T1000 (cell line): ENCODE data around the gene EML6.

Experiments used
- DNase-seq: peaks from one replicate; lab custom pipeline; 2025; ENCODE audit warnings: mixed read lengths; lab: John Stamatoyannopoulos, UW

EML6 gene

DNA sequence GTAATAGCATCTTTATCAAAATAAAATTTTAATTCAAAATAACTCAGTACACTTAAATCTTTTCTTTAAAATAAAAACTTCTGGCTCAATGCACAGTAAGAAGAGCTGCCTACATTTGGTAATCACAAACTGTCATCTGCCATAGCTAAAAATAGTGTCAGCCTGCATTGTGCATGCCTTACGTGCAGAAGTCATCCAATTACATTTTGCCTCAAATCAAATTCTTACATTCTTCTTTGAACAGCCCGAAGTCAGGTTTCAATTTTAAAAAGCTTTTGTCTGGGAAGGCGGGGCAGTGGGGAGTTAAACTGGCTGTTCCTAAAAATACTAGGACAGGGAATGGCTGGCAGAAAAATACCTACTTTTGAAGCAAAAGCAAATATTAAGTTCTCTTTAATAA is 275.7 kb downstream of the EML6 start:
- no peak for DNase-seq

DNA sequence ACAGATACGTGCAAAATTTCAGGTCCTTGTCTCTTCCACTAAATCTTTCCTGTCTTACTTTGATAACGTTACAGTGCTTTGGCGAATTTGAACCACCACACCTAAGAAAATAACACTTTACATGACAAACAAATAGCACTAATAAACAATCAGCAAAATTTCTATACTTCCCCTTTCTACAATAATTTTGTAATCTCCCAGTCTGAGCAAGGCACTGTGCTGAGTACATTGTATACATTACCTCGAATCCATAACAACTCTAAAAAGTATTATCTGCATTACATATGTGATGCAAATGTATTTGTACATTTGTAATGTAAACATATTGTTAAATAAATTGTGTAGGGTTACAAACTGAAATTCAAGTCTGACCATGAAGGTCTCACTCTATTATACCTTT is 276.9 kb downstream of the EML6 start:
- DNase-seq, result no peak

DNA sequence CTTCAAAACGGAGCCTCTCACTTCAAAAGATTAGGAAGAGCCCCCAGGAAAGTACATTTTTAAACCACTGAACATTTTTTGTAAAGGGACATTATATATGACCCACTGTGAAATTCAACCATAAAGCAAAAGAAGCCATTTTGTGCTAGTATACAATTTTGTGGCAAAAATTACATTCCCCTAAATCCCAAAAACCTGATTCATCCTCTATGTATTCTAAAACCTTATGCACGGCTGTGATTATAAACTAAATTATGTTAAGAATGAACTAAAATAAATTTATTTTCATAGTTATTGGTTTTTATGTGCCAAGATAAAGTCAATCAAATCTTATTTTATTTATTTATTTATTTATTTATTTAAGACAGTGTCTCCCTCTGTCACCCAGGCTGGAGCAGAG is 278.3 kb downstream of the EML6 start:
- DNase-seq, result no peak

DNA sequence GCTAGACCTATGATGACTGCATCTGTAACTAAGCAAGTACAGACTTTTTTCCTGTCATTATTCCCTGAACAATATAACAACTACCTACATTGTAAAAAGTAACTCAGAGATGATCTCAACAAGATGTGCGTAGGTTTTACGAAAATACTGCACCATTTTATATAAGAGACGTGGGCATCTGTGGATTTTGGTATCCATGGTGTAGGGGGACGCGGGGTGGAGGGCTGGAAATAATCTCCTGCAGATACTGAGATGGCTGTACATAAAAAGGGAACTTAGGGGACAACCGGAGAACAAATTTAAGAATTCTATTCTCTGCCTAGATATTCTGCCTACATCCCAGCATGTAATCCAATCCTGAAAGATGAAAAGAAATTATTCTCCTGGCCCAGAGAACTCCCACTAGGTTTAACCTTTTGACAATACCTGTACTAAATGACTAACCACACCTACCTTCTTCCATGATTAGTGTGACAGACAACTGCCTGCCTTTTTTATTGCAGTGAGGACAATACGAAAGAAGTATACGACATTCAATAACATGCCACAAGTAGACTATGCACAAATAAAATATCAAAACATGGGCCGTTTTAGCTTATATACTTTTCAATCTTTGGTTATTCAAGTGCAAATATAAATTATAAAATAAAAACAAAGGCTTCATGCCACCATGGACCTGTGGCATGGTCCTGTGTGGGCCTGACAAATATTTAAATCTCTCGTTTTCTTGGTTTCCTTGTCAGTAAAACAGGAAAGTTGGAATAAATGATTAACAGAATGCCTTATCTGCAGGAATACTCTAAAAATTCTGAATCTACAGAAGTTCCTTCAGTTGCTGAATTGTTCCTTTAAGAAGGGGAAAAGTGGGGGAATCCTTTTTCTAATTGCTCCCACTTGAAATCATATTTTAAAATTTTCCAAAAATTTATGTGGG is 280.5 kb downstream of the EML6 start:
- no peak for DNase-seq

DNA sequence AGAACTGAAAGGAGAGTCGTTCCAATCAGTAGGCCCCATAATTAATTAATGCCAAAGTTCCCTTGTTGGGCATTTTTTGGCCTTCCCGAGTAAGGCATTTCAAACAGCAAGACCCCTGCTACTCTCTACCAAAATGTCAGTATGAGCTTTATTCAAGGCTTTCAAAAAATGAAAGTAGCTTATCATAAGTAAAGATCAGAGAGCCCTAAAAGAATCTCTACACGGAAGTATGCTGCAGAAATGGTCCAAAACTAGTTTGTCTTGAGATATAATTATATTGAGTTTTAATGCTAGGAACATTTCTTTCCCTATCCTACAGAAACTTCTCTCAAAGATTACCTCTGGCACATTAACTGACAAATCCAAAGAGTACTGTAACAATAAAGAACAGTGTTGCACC is 282.8 kb downstream of the EML6 start:
- no peak for DNase-seq

DNA sequence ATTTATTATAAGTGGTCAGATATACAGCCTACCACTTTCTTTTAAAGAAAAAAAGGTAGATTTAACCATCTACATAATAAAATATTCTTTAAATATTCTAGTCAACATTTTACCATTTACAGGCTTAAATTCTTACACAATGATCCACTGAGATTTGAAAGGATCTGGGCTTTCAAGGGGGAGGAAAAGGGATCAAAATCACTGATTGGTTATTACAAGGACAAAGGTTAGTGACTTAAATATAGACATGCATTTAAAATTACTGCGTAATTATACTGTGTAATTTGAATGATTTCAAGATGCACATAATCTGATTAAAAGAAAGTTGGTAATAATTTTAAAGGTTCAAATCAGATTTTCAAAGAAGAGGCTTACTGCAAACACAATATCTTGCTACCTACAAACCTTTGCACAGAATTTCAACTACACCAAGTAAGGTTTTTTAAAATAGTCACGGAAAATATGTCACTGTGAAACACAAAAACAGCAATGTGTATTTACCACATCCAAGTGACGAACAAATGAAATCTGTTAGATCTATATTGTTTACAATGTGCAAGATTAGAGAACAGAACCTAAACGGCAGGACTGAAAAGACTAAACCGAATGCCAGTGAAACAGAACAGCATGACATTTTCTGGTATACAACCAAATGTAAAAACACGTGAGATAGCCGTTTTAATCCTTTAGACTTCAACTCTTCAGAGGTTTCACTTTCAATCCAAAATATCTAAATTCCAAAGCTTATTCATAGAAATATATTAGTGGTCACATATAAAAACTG is 286.0 kb downstream of the EML6 start:
- DNase-seq, result no peak

DNA sequence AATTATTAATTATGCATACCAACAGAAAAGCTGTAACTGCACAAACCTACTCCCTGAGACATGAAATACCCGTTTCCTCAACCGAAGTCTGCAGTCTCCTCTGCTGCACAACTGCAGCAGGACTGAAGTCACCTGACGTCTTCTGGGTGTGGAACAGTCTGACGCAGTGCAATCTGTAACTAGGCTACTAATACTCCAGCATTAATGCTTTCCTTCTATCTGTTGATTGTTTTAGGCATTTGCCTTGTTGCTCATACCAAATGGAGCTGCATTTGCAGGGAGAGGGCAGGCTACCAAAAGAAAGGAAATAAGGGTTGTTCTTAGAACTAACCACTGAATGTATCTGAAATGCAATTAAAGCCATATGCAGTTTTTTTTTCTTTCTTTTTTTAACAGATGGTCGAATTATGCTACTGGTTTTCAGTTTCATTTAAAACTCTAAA is 286.7 kb downstream of the EML6 start:
- DNase-seq, result no peak

DNA sequence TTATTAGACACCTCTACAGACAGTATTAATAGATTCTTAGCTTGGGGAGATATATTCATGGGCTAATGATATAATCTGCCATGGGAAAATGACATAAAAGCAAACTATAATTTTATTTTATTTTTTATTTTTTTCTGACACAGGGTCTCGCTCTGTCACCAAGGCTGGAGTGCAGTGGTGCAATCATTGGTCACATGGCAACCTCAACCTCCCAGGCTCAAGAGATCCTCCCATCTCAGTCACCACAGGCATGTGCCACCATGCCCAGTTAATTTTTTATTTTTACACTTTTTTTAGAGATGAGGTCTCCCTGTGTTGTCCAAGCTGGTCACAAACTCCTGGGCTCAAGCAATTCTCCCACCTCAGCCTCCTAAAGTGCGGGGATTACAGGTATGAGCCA is 287.5 kb downstream of the EML6 start:
- no peak for DNase-seq

DNA sequence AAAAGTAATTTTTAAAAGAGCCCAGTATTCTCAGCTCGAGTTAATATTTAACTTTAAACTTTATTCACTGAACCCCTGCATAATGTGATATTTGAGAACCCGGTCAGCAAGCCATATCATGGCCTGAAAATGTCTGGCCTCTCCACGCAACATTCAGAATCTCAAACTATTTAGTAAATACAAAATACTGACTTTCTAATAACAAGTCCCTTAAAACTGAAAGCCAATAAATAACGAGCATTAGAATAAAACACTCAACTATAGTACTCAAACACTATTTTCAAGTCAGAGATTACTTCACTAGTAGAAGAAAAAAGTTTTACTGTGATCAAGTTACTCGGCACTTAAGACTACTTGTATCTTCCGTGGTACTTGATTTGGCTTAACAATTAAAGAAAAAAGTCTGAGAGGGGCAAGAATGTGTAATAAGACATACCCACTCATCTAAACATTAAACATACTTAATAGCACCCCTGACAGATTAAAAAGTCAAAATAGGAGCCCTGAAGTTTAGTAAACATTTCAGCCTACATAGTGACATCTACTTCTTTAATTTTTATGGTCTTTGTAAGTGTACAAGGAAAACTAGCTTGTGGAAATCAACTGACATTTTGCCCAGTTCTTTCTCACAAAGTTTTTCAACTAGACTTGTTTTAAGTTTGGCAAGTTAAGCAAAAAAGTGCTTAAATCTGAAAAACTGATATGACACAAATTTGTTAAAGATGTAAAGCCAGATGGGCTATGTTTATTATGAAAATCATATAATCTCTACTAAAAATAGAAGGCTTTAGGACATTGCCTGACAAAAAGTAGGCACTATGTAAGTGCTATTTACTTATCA is 288.6 kb downstream of the EML6 start:
- no peak for DNase-seq

DNA sequence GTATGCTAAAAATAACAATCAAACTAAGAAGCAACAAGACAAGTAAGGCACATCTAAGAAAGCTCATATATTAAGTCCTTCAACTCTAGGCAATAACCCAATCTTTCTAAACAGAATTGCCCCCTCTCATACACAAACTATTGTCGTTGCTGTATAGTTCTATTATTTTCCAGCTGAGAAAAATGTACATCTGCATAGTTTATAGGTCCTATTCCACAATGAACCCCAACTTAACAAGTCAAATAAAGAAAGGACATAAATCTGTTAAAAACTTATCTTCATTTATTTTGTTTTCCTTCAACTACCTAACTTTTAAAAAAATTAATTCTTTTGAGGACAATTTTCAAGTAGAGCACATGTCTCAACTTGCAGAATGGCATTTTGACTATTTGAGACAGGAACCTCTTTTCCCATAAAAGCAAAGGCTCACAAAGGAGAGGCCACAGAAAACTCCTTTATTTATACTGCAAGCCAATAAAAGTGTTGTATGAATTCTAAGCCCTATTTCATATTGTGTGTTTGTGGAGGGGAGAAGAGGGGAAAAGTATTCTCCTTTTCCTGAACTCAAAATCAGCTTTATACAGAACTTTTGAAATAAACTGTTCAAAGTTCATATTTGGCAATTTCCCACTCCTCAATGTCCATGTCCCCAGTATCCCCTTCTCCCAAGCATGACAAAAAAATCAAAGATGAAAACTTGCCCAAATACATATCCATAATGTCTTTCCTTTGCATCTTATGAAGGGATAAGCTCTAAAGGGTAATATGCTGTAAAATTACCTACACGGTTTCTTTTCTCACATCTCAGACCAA is 289.4 kb downstream of the EML6 start:
- no peak for DNase-seq

DNA sequence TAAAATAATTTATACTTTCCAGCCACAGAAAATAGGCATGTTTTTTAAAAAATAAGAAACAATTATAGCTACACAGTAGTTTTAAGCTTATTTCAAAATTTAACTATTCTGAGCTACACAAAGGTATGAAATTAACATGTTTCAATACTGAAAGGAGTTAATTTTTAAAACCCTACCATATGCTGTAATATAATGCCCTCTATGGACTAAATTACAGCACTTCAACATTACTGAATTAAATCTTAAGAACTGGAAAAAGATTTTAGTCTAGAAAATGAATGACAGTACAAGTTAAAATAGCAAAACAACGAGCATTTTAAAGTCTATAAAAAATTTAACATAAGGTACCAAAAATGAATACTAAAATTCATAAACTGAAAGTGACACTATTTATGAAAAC is 290.5 kb downstream of the EML6 start:
- no peak for DNase-seq

DNA sequence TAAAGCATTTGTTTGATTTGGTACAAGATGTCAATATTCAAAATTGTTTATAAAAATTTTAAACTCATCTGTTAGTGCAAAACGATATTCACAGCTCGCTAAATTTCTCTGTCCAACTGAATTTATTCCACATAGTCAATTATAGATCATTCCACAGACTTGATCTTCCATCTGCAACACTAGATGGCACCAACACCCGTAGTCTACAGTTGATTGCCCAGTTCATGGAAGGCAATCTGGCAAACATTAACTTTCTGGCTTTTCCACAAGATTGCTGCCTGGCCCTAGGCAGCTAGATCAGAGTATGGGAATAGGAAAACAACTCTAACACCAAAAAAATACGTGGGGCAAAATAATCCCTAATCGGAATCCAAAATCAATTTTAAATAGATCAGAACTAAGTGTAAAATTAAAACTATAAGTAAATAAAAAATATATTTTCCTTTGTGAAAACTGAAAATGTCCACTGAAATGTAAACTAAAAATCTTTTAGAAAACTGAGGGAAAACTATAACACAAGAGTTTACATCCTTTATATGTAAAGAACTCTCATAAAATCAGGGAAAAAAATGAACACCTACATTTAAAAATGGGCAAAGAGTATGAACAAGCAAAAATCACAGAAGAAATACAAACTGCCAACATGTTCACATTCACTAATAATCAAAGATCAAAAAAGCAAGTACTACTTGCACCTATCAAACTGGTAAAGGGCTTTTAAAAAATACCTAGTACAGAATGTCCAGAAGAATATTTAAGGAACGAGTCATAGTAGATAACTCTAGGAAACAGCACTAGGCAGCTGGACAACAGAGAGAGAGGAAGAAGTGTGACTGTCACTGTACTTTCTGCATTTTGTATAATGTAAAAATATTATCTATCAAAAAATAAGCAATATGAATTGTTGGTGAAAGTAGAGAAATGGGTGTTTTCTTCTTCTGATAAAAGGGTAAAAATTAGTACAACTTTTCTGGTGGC is 291.8 kb downstream of the EML6 start:
- peak; percentile 1 for DNase-seq

DNA sequence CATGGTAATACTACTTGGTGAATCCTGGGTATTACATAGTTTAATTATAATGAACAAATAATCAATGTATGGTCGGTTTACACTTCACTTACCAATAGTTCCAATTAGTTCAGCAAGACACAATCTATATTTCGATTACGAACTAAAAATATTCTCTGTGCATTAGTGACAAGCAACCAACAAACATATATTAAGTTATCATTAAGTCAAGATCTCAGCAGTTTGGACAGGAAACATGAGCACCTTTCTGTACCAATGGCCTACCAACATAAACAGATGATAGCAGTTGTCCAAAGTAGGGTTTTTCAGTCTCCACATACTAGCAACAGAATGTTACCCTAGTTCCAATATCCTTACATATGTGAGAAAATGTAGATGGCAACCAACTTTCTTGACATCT is 294.0 kb downstream of the EML6 start:
- DNase-seq, result no peak

DNA sequence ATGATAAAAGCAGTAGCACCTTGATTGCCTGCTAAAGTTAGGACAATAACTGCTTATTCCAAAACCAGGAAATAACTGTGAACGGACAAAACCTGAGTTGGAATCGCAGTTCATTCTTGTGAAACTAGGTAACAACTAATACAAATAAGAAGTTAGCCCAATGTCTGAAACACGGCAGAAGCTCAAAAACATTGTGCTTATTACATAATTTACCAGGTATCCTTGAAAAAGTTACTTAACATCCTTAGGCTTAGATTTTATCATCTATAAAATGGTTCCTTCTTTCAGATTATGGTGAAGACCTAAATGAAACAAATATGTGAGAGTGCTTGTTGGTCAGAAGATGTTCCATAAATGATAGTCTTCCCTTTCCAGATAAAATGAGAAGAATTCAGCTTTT is 294.4 kb downstream of the EML6 start:
- DNase-seq, result no peak

DNA sequence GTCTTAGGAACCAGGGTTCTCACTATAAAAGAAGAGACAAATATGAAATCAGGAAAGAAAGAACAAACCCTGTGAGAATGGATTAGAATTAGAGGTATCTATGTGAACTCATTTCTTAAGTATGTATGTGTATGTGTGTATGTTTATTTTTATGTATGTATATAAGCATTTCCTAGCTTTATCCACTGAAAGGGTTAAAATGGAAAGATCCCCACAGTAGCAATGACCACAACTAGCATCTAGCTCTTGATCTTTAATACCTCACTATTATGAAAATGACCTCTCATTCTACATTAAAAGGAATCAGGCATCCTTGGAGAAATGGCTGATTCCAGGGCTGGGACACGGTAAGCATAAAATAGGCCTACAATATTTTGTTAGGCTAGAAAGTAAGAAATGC is 295.2 kb downstream of the EML6 start:
- no peak for DNase-seq

DNA sequence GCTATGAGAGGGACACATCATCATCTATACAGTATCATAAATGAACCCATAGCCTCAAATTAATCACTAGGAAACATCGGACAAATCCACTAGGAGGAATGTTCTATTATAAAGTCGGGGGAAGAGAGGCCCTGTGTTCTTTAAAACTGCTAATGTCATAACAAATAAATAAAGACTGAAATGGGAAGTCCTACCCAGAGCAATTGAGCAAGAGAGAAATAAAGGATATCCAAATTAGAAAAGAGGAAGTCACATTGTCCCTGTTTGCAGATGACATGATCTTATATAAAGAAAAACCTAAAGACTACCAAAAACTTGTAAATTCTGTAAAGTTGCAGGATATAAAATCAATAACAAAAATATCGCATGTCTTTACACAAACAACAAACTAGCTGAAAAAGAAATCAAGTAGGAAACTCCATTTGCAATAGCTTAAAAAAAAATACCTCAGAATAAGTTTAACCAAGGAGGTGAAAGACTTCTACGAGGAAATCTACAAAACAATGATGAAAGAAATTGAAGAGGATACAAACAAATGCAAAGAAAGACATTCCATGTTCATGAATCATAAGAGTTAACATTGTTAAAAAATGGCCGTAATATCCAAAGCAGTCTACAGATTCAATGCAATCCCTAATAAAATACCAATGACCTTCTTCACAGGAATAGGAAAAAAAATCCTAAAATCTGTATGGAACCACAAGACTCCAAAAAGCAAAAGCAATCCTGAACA is 296.2 kb downstream of the EML6 start:
- DNase-seq, result no peak
